HepG2 (cell line): ENCODE data around the gene JUND. TPM values are rescaled to one million over a fixed set of nuclear protein-coding genes. Genes with fewer than 3 reads are reported as not detected.

ENCODE experiments used
- ARID4A ChIP-seq: sonication (generic); formaldehyde crosslinking; IDR thresholded peaks from 2 replicates; pipeline ENCODE4 v1.5.0; 2020; ENCODE audit warnings: mild to moderate bottlenecking, missing genetic modification reagents, borderline replicate concordance
- E2F1 ChIP-seq: sonication (generic); formaldehyde crosslinking; IDR thresholded peaks from 2 replicates; pipeline ENCODE4 v1.5.0; 2020; ENCODE audit warnings: missing genetic modification reagents
- FOXJ3 ChIP-seq: sonication (generic); formaldehyde crosslinking; IDR thresholded peaks from 2 replicates; pipeline ENCODE4 v1.4.0; 2020; ENCODE audit warnings: missing genetic modification reagents, mild to moderate bottlenecking, borderline replicate concordance
- GLMP ChIP-seq: sonication (generic); formaldehyde crosslinking; IDR thresholded peaks from 2 replicates; pipeline ENCODE4 v1.9.0; 2021; ENCODE audit warnings: missing genetic modification reagents, mild to moderate bottlenecking, borderline replicate concordance
- ISL2 ChIP-seq: sonication (generic); formaldehyde crosslinking; IDR thresholded peaks from 2 replicates; pipeline ENCODE4 v1.5.0; 2020; ENCODE audit warnings: missing genetic modification reagents
- MED1 ChIP-seq: sonication (generic); formaldehyde crosslinking; IDR thresholded peaks from 2 replicates; pipeline ENCODE4 v1.4.0; 2020; ENCODE audit warnings: missing genetic modification reagents
- REPIN1 ChIP-seq: sonication (generic); formaldehyde crosslinking; IDR thresholded peaks from 2 replicates; pipeline ENCODE4 v1.8.0; 2022; ENCODE audit warnings: missing genetic modification reagents, low read depth, mild to moderate bottlenecking, borderline replicate concordance
- SIX1 ChIP-seq: sonication (generic); formaldehyde crosslinking; IDR thresholded peaks from 2 replicates; pipeline ENCODE4 v1.4.0; 2020; ENCODE audit warnings: missing genetic modification reagents, borderline replicate concordance
- SOX13 ChIP-seq, 3 experiments: fragments of 450-650 bp in 1 of 3; sonication (generic) in 1 of 3; formaldehyde crosslinking in 1 of 3; IDR thresholded peaks in 2 of 3; conservative IDR thresholded peaks in 1 of 3; 2 replicates each; pipeline versions ENCODE4 v1.5.0 to v1.6.1; 2016 to 2020; ENCODE audit warnings: antibody characterized with exemption in 1 of 3, mild to moderate bottlenecking in 1 of 3, missing compliant biosample characterization in 1 of 3, missing genetic modification reagents in 1 of 3, moderate library complexity in 1 of 3
- ZNF281 ChIP-seq: sonication (generic); formaldehyde crosslinking; IDR thresholded peaks from 2 replicates; pipeline ENCODE4 v1.4.0; 2020; ENCODE audit warnings: missing genetic modification reagents, borderline replicate concordance
- ZNF782 ChIP-seq: sonication (generic); formaldehyde crosslinking; IDR thresholded peaks from 2 replicates; pipeline ENCODE4 v1.4.0; 2020; ENCODE audit warnings: missing genetic modification reagents, mild to moderate bottlenecking, borderline replicate concordance
- polyA plus RNA-seq, 8 experiments: library from polyadenylated mRNA; depleted of rRNA in 3 of 8; stranded (reverse) in 7 of 8; unstranded in 1 of 8; fragments of >200 nt; fragmentation: Illumina TruSeq in 4 of 8; extraction: Trizol in 4 of 8; gene quantifications; 2 replicates each; pipeline versions ENCODE4 v1.2.1 to v1.2.3, GENCODE V29; 2011 to 2016; ENCODE audit warnings: low read depth in 4 of 8, missing spikeins in 1 of 8, mixed read lengths in 1 of 8; ENCODE audit not compliant: insufficient read depth in 1 of 8
- total RNA-seq, 5 experiments: library from RNA; depleted of rRNA; stranded (reverse); fragments of >200 nt; fragmentation: Illumina TruSeq; extraction: Trizol; gene quantifications; 2 replicates each; pipeline ENCODE4 v1.2.3, GENCODE V29; 2016; ENCODE audit warnings: low read depth in 1 of 5

JUND gene
- total and polyA plus RNA-seq, 2 of the 13 experiments (the other 11 are each of a cell fraction or from before 2014, with no cell fraction given), result 41.2 to 59.8 TPM

GRCh38 chr19:18281082-18282020 is at the start of gene JUND (continued):
- TF ChIP-seq MED1 (peak; percentile 78), GLMP (CRISPR knock-in tag) (no peak), ZNF782 (CRISPR knock-in tag) (no peak), ARID4A (CRISPR knock-in tag) (peak; percentile 75; the same call in 1 of the 2 replicates), ISL2 (CRISPR knock-in tag) (0 out of 2 replicates have a peak, but pooled peaks have one; percentile 30), REPIN1 (CRISPR knock-in tag) (no peak), FOXJ3 (CRISPR knock-in tag) (peak; percentile 98; the same call in 1 of the 2 replicates), ZNF281 (no peak; the same call in 1 of the 2 replicates), SIX1 (CRISPR knock-in tag) (no peak), E2F1 (no peak), SOX13 (IDR thresholded peaks at IDR 0.05) (peak; percentile 21; the same call in 1 of the 2 replicates), SOX13 (CRISPR knock-in tag; conservative IDR thresholded peaks at IDR 0.05 in 1 of 2, IDR thresholded peaks at IDR 0.05 in 1 of 2) (no peak; a peak in 1 of 4 replicates)
